Activated CD8-positive, alpha-beta T cell treated with anti-CD3 and anti-CD28 coated beads for 36 hours (primary cell): ENCODE data around the gene FOXN3. TPM values are rescaled to one million over a fixed set of nuclear protein-coding genes. Genes with fewer than 3 reads are reported as not detected.

ENCODE experiments used
- ATAC-seq: fragments of 200-7000 bp; cut with Tn5 transposase; one replicate; pipeline ENCODE4 v1.10.0; 2021; ENCODE audit warnings: mild to moderate bottlenecking, moderate library complexity
- CTCF ChIA-PET: fragments of 350-600 bp; sonication (Branson Sonifier 250); formaldehyde crosslinking; loops from one replicate; lab custom pipeline; 2021; ENCODE audit warnings: antibody characterized with exemption; lab: Charles Lee
- POLR2A ChIA-PET: fragments of 350-600 bp; sonication (Branson Sonifier 250); formaldehyde crosslinking; loops from one replicate; lab custom pipeline; 2021; ENCODE audit warnings: antibody characterized with exemption; lab: Charles Lee
- DNase-seq: peaks from one replicate; pipeline ENCODE4 v3.0.0-alpha.2; 2020
- H3K27ac Mint-ChIP-seq: one replicate; pipeline ENCODE4 v1.8.0; 2021; ENCODE audit warnings: mild to moderate bottlenecking, mixed read lengths
- H3K27me3 Mint-ChIP-seq: one replicate; pipeline ENCODE4 v1.8.0; 2021; ENCODE audit warnings: mixed read lengths
- H3K36me3 Mint-ChIP-seq: one replicate; pipeline ENCODE4 v1.8.0; 2021; ENCODE audit warnings: low read depth, mixed read lengths
- H3K4me1 Mint-ChIP-seq: one replicate; pipeline ENCODE4 v1.8.0; 2021; ENCODE audit warnings: low read depth, mixed read lengths
- H3K4me3 Mint-ChIP-seq: one replicate; pipeline ENCODE4 v1.8.0; 2021; ENCODE audit warnings: mild to moderate bottlenecking, moderate library complexity, mixed read lengths
- H3K9me3 Mint-ChIP-seq: one replicate; pipeline ENCODE4 v1.8.0; 2021; ENCODE audit warnings: mixed read lengths
- CTCF ChIP-seq: fragments of 200-600 bp; IDR thresholded peaks from one replicate; pipeline ENCODE4 v1.8.0; 2022; ENCODE audit warnings: antibody characterized with exemption, mild to moderate bottlenecking
- intact Hi-C: fragments of 100-400 bp; cut with micrococcal nuclease; formaldehyde crosslinking; loops from one replicate; pipeline ENCODE4 v1.10.0; 2022
- total RNA-seq, 2 experiments: library from RNA; stranded (reverse); gene quantifications; one replicate each; pipeline ENCODE4 v1.2.3, GENCODE V29; 2021

Gene FOXN3
- total RNA-seq, 2 experiments from 2014 or later = 83.4 to 85.0 TPM

DNA sequence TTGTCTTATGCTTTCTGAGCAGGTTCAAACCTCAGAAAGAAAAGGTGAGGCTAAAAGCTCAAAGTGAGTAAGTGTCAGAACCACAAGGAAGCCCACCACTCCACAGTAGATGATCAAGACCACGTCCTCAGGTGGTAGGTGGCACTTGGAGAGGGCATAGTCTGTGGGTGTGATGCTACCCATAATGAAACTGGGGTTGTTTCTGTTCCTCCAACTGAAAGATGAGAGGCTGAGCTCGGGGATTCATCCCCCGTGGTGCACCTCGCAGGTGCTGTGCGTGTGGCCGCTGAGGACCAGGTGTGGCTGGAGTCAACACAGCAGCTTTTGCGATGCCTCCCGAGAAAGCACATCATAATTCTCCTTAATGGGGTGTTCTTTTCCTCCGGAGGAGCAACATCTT lies 306.9 kb downstream of the FOXN3 start:
- ChIA-PET POLR2A (no interaction called here), CTCF (no interaction called here)
- no peak overlapping the region for H3K27ac Mint-ChIP-seq
- no peak overlapping the region for H3K4me3 Mint-ChIP-seq
- intact Hi-C loops = no loop called here
- H3K4me1 Mint-ChIP-seq = no peaks in the 10 kb centered on the region
- no peaks in the 10 kb centered on the region for H3K36me3 Mint-ChIP-seq
- H3K27me3 Mint-ChIP-seq = peaks cover 4% of the 10 kb centered on the region
- H3K9me3 Mint-ChIP-seq = no peaks in the 10 kb centered on the region
- DNase-seq (peak; percentile 3), ATAC-seq (peak; percentile 17)
- TF ChIP-seq CTCF = no peak

- Mint-ChIP-seq H3K4me1 (no peaks in the 10 kb centered on the region), H3K36me3 (no peaks in the 10 kb centered on the region), H3K27me3 (peaks cover 7% of the 10 kb centered on the region), H3K9me3 (no peaks in the 10 kb centered on the region), H3K27ac (no peak overlapping the region), H3K4me3 (no peak overlapping the region)
- no peak for TF ChIP-seq CTCF
- POLR2A ChIA-PET = no interaction called here
- CTCF ChIA-PET = interaction anchor here (1.5 to 2.0 kb wide), 2 partner anchors 20 to 82 kb away, joined by 3 to 4 read pairs; no protein-coding TSS in a partner anchor
- intact Hi-C loops = no loop called here
- ATAC-seq = no peak
- DNase-seq = no peak
Measured at GRCh38 chr14:89108608-89109007, 308.4 kb downstream of the FOXN3 start.

- no peaks in the 10 kb centered on the region for H3K4me1 Mint-ChIP-seq
- no peak for DNase-seq
- intact Hi-C loops = no loop called here
- POLR2A ChIA-PET = interaction anchor here (0.5 to 0.6 kb wide), 2 partner anchors 35 to 47 kb away, joined by 3 read pairs; no protein-coding TSS in a partner anchor
- H3K36me3 Mint-ChIP-seq = no peaks in the 10 kb centered on the region
- TF ChIP-seq CTCF = no peak
- CTCF ChIA-PET = interaction anchor here (2.0 kb wide), 1 partner anchor 21 kb away, joined by 4 read pairs; no protein-coding TSS in a partner anchor
- H3K27me3 Mint-ChIP-seq = peaks cover 12% of the 10 kb centered on the region
- no peaks in the 10 kb centered on the region for H3K9me3 Mint-ChIP-seq
- ATAC-seq = no peak
- H3K27ac Mint-ChIP-seq = no peak overlapping the region
- no peak overlapping the region for H3K4me3 Mint-ChIP-seq
Measured at GRCh38 chr14:89107626-89108025, 309.4 kb downstream of the FOXN3 start.
